LHCN-M2 (cell line): ENCODE data around the gene RTP3. TPM values are rescaled to one million over a fixed set of nuclear protein-coding genes. Genes with fewer than 3 reads are reported as not detected.
A peak's percentile ranks its signal among the peaks of the same experiment; 100 is the strongest.
"Not testable (repeated sequence)": the region's sequence is repeated elsewhere in the genome, so short reads cannot be mapped to it uniquely, and the experiment has no call there.

Source experiments
- DNase-seq: peaks from one replicate; pipeline ENCODE4 v3.0.0-alpha.2; 2012; ENCODE audit warnings: low read depth
- total RNA-seq: library from RNA; depleted of rRNA; stranded (reverse); fragments of >200 nt; gene quantifications from 2 replicates; pipeline ENCODE4 v1.2.3, GENCODE V29; 2014

The RTP3 gene
- total RNA-seq, 1 experiment from 2014 or later = not detected

DNA sequence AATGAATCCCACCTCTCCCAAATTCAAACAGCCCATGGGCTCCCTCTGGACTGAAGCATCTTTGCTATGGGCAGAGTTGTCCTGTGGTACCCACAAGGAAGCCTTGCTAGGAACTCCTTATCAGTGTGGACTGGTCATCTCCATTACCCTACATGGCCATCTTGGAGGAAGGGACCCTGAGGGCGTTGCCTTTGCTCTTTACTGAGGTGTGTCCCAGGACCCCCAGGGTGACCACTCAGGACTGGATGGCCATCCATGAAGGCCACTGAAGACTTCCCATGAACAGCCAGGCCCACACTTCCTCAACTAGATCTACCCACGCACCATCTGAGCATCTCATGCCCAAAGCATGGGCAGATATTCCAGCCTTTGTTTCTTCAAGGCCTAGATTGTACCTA lies 20.0 kb downstream of the RTP3 start:
- DNase-seq = no peak

DNA sequence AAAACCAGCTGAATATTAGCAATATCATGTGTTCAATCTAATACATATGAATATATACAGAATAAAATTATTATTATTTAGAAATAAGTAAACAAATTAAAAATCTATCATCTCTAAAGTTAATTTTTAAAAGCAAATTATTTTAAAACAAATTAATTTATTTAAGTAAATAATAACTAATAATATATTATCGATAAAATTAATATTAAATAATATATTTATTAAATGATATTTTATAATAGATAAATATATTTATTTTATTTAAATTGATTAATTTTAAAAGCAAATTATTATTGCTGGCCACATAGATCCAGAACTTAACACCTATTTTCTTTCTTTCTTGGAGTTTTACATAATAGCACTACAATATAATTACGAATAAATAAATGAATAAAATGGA lies 22.2 kb downstream of the RTP3 start:
- no peak for DNase-seq

DNA sequence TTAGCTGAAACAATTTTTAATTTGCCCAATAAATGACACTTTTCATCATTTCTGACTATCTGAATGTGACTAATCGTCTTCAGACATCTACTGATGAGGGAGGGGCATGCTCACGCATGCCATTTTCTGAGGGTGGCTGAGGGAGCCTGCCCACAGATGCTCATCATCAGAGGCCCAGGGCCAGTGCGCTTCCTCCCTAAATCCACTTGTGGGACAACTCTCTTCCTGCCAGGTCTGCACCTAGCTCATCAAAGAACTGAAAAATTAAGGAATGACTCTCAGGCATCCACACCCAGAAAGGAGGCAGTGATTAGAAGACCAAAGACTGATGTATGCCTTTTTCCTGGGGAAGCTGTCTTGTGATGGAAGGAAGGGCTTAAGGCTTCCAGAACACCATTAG lies 22.8 kb downstream of the RTP3 start:
- no peak for DNase-seq

DNA sequence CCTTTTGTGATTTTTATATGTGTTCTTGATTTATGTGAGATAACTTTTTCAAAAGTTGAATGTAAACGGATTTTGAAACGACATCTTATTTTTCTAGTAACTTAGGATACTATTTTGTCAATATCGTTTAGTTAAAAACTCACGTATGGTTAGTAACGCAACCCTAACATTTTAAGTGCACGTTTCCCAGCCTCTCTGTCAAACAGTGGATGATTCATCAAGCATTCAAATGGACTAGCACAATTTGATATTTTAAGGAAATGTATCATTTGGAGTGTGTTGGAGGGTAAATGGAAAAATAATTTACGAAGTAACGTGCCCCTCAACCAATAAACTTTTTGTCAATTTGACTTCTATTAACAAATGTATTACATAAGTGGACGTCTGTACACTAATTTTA lies 23.3 kb downstream of the RTP3 start:
- DNase-seq = no peak

DNA sequence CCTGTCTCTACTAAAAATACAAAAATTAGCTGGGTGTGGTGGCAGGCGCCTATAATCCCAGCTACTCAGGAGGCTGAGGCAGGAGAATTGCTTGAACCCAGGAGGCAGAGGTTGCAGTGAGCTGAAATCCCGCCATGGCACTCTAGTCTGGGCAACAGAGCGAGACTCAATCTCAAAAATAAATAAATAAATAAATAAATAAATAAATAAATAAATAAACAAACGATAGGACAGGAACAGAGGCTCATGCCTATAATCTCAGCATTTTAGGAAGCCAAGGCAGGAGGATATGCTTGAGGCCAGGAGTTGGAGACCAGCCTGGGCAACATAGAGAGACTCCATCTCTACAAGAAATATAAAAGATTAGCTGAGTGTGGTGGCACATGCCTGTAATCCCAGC lies 24.4 kb downstream of the RTP3 start:
- DNase-seq = not testable (repeated sequence)

DNA sequence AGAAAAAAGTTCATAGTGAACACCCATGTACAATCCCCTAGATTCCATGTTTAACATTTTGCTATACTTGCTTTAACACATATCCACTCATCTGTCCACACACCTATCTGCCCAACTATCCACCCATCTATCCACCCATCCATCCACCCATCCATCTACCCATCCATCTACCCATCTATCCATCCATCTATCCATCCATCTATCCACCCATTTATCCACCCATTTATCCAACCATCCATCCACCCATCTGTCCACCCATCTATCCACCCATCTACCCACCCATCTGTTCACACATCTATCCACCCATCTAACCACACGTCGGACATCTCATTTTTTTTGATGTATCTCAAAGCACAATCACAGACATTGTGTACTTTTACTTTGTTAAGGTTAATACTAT lies 25.8 kb downstream of the RTP3 start:
- no peak for DNase-seq

DNA sequence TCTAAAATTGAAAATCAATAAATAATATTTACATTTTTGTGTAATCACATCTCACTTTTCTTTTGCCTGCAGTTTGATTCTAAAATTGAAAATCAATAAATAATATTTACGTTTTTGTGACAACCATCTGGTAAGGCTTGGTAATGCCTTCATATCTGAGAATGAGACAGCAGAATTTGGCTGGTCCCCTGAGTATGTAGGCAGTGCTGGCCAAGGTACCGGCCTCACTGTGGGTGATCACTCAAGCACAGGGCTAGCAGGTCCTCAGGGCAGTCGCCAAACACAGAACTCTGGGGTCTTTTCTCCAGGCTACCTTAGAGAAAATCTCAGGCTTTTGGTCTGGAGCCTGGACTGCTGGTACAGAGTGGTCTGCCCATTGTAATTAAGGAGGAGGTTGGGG lies 26.2 kb downstream of the RTP3 start:
- no peak for DNase-seq

DNA sequence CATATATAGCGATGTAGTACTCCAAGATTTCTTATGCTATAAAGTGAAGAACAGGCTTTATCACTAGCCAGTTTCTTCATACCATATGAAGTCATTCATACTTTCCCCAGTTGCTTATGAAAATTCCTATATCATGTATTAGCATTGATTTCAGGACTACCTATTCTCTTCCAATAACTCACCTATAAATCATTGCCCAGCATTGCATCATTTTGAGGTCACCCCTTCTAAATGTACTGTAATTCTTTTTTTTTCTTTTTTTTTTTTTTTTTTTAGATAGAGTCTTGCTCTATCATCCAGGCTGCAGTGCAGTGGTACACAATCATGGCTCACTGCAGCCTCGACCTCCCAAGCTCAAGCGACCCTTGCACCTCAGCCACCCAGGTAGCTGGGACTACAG lies 27.1 kb downstream of the RTP3 start:
- no peak for DNase-seq

DNA sequence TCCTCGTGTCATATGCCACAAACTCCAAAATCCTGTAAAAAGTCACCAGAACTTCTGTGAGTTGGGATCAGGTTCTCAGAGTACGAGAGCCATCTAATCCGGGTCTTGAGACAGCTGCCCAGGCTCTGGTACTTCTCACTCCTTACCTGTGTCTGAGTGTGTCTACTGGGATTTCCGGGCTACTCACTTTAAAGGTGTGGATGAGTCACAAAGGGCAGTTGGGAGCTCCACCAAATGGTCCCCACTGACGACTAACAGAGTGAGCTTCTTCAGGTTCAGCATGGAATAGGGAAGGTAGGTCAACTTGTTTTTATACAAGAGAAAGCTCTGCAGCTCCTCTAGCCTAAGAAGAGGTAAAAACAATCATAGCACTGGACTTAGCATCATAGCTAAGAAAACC lies 29.5 kb downstream of the RTP3 start:
- no peak for DNase-seq

DNA sequence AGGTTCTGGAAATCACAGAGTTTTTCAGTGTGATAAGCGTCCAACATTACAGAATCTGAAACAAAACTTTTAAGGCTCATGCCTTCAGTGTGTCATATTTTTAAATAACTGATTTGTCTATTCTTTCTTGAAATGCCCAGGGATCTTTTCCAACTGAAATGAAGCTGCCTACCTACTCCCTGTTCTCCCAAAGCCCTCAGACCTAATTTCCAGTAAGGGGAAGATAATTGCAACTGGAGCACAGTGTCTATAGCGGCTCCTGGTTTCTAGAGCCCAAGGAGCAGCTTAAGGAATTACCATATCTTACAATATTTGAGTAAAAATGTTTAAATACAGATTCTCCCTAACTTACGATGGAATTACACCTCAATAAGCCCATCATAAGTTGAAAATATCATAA lies 35.3 kb downstream of the RTP3 start:
- no peak for DNase-seq

DNA sequence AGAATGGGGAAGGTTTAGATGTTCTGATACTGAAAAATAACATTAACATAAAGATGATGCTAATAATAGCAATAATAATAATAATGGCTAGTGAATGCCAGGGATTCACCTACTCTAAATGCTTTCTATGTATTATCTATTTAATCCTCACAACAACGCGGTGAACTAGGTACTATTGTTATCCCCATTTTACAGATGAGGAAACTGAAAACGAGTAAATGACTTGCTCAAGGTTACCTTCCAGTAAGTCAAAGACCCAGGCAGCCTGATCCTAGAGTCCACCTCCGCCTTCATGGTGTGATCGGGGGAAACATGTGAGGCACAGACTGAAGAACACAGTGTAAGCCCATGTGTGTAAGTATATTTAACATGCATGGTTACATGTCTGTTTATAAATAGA lies 38.0 kb downstream of the RTP3 start:
- DNase-seq = no peak

DNA sequence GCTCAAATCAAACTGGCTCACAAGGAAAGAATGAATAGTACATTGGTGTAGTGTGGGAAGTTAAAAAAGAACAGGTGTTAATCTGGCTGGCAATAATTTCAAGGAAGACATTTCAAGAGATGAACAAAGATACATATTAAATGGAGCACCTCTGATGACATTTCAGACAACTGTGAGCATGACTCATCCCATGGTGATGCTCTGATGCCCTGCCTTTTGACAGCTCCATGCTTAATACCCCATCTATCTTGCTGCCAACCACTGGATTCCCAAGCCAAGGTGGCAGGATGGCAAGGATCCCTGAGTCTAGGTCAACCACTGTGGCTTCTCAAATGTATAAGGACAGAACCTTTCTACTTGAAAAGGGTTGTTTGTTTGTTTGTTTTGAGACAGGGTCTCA lies 39.0 kb downstream of the RTP3 start:
- peak; percentile 75 for DNase-seq

DNA sequence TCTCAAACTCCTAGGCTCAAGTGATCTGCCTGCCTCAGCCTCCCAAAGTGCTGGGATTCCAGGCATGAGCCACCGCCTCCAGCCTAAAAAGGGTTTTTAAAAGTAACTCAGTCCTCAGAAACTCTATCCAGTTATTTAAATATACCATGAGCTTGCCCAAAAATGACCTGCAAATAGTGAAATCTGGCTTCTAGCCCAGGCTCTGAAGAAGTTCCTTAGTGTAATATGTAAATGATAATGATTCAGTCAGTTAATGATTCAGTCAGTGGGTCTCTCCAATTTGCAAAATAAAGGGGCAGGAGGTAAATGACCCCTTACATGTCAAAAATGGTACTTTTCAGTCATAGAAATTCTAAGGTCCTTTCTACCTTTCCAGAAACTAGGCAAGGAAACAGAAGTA lies 39.5 kb downstream of the RTP3 start:
- no peak for DNase-seq

DNA sequence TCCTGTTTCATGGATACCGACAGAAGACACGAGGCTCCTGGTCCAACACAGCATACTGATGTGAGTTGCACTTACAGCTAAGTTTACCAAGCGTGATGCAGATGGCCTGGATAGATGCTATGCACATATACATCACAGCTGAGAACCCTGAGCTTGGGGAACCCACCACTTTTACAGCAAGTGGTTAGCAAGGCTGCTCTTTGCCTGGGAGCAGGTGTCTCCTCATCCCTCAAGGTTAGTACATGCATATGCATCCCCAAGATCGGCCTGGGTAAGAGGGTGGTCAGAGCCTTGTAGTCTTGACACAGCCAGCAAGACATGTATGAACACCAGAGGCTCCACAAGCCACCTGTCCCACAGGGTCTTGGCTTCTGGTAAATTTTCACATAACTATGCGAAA lies 40.0 kb downstream of the RTP3 start:
- no peak for DNase-seq

DNA sequence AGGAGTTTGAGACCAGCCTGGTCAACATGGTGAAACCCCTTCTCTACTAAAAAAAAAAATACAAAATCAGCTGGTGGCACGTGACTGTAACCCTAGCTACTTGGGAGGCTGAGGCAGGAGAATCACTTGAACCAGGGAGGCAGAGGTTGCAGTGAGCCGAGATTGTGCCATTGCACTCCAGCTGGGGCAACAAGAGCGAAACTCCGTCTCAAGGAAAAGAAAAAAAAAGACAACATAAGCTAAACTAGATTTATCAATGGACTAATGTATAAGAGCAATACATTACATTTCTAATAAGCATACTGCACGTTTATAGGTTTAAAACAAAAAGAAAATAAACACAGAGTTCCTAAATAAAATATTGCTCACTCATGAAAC lies 40.6 kb downstream of the RTP3 start:
- DNase-seq = not testable (repeated sequence)

DNA sequence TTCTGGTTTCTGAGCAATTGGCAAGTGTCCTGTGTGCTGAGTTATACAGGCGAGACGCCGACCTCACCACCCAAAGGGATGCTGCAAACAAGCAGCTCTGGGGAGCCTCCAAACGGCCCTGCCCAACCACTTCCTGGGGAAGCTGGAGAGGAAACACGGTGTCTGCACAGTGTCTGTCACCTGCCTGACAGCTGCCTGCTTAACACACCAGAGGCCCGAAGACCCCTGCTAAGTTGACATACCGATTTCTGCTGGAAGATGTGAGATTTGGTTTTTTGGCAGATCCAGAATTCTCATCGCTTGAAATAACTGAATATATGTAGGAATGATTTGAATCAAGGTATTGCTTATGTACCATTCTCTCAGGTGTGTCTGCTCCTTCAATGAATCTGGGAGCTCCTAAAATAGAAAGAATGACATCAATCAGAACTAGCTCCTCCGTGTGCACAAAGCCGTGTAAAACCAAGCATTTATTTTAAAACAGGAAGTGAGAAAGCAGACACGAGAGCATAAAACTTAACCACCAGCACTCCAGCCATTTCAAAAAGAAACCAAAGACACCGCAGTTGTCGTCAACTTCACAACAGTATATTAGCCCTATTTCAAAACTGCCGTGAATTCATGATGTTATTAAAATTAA lies 41.1 kb downstream of the RTP3 start:
- DNase-seq = peak; percentile 57

DNA sequence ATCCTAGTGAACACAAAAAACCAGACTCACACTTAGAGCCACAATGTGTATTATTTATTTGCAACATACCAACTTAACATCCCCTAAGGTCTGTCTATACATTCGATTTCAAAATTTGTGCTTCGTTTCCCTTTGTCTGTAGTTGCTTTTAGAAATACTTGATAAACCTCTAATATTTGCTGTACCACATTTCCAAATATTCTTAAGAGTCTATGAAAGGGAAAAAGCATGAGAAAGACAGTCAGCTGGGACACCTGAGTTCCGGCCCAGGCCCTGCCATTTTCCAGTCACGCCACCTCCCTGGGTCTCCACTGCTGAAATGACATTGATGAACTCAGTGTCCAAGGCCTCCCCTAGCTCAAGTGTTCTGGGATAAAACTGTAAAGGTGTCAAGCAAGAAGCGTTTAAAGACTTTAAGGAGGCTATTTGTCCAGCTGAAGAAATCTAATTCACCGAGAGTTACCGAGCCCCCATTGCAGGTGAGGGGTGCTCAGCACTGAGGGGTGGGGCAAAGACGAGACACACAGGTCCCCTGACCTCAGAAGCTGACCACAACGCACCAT lies 41.7 kb downstream of the RTP3 start:
- no peak for DNase-seq

DNA sequence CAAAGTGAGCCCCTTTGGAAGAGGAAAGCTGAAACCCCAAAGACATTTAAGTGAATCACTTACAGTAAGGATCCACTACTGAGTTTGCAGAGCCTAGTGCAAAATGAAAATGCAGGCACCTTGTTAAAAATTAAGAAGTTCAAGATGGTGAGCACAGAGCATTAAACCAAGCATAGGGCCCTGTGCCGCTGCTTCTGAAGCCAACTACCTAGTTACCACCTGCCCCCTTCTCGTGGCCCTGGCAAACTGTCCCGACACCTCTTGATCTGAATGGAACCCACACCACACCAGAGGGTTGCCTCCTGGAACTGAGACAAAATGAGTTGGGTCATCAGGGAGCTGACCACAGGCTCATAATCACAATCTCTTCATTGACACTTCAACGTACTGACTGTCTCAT lies 42.8 kb downstream of the RTP3 start:
- no peak for DNase-seq

DNA sequence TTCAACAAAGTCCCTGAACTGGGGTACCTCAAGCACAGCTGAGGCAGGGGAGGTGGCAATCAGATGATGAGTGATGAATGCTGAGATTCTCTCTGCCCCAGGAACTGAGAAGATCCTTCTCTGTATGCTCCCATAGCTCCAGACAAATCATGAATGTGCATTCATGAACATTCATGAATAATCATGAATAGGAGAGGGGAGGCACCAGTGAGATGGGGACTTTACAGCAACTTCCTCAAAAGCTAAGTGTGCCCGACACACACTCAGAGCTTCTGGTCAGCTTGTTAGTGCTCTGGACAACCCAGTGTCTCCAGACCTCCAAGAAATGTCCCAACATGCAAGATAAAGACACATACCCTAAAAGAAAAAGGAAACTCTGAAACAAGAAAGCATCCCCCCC lies 44.1 kb downstream of the RTP3 start:
- no peak for DNase-seq

DNA sequence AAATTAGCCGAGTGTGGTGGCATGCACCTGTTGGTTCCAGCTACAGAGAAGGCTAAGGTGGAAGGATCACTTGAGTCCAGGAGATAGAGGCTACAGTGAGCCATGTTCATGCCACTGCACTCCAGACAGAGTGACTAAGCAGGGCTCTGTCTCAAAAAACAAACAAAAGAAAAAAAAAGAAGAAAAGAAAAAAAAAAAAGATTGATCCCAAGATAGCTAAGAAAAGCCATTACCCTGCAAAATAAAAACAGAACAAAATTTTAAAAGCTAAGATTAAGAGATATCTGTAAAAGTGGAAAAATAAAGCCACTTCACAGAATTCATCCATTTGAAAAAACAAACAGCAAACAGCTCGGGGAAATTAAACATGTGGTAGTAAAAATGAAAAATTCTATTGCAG lies 44.6 kb downstream of the RTP3 start:
- no peak for DNase-seq

DNA sequence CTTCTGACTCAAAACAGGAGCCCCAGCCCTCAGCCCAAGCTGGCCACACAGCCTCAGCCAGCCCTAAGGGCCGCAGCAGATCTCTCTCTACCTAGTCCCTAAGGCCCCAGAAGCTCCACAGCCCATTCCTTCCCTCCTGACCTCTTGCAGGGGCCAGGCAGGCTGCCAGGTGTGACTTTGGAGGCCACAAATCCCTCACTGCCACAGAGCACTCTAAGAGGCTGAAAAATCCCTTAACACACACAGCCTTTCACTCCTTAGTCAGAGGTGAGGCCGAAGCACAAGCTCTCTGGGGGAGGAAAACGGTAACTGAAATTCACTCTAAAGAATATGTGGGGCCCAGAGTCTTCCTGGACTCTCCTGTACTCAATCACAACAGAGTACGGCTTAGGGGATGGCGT lies 45.0 kb downstream of the RTP3 start:
- no peak for DNase-seq

DNA sequence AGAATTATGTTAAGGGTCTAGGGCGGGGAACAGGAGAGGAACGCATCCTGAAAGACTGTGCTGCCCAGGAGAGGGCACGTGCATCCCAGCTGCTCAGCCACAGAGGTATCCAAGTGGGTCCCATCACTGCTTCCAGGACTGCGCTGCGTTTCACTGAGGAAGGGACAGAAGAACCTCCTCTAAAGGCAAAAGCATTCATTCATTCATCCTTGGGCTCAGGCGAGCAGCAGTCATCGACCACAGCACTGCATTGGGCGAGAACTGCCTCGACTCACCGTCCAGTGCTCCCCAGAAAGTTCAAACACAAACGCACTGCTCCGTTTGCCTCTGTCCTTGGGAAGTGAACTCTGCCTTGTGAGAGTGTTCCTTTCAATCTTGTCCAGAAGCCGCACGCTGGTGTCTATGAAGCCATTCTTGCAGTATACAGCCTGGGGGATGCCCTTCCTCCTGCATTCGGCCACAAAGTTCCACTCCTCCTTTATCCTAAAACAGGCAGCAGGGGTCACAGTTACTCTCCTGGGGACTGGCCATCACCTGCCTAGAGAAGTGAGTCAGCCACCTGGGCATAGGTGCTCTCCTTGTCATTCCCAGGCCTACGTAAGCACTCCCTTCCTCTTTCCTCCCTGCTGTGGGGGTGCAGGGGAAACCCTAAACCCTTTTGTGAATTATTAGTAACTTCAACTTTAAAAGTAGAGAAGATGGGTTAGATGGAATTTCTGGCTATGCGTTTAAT lies 47.2 kb downstream of the RTP3 start:
- DNase-seq = no peak
